ENCODE measurements around the gene KCMF1.

Gene KCMF1

DNA sequence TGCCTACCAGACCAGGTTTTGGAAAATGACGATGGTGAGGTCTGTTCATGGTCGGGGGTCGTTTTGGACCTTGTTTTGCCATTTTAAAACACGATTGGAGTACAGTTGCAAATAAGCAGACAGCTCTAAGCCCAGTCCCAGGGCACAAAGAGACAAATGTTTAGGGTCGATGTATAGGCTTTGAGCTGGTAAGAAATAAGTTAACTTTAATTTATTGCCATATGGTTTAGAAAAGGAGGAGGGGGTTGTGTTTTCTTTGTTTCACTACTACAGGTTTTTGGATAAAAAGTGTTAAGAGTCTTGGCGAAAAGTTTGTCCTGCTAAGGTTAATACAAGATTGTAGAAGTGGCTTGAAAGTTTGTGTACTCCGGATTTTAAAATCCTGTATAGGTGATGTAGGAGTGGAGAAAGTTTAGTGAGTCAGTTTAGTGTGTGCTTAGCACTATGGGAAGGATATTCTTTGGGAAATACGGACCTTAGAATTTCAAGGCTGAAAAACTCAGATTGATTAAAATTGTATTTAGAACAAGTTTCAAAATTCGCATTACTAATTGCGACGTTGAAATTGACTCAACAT is 1.3 kb downstream of the KCMF1 start:
- no peaks in the 10 kb centered on the region for H3K79me1 ChIP-seq (replicated peaks; ENCODE audit: low read length, poor library complexity, severe bottlenecking)
- under 1% methylated on average over 7 of the region's 11 CpGs for WGBS
- peak overlapping the region; percentile 73 to 89 for H3K18ac ChIP-seq (ENCODE audit: low read depth in 1 of 2, low read length in 2 of 2)
- H3K4ac ChIP-seq (ENCODE audit: low read depth in 1 of 2, low read length in 2 of 2), result peak overlapping the region; percentile 87 to 94
- peak overlapping the region; percentile 79 for H3K4me2 ChIP-seq (ENCODE audit: low read length, poor library complexity, severe bottlenecking)
- peak overlapping the region; percentile 83 to 87 for H3K4me3 ChIP-seq (ENCODE audit: insufficient read depth in 1 of 2, low read depth in 1 of 2, low read length in 2 of 2)
- H2BK12ac ChIP-seq (ENCODE audit: low read length in 2 of 2), result peak overlapping the region in 1 of 2 experiments; percentile 89
- H3K27ac ChIP-seq (ENCODE audit: low read length, poor library complexity, severe bottlenecking), result peak overlapping the region; percentile 92
- H2AK5ac ChIP-seq (ENCODE audit: low read length, severe bottlenecking), result no peak overlapping the region
- no peak overlapping the region for H2AFZ ChIP-seq (ENCODE audit: low read depth, low read length)
- peak overlapping the region; percentile 85 for H4K8ac ChIP-seq (ENCODE audit: low read length)
- H3K14ac ChIP-seq (ENCODE audit: low read length in 2 of 2), result peak overlapping the region; percentile 18 to 57
- no peaks in the 10 kb centered on the region for H3K9me3 ChIP-seq (ENCODE audit: control insufficient read depth, low read length)
- peak overlapping the region; percentile 98 for H3K9ac ChIP-seq (ENCODE audit: low read length)
- H2BK5ac ChIP-seq (ENCODE audit: low read depth, low read length, poor library complexity, severe bottlenecking), result peak overlapping the region; percentile 3
- DNase-seq, result no peak
- peak overlapping the region; percentile 67 for H2BK15ac ChIP-seq (ENCODE audit: low read depth, poor library complexity, severe bottlenecking)
- peaks cover 2% of the 10 kb centered on the region for H3K4me1 ChIP-seq (ENCODE audit: control insufficient read depth, insufficient read depth, low read depth, low read length)
- peak overlapping the region in 1 of 2 experiments; percentile 23 for H3K23ac ChIP-seq (ENCODE audit: low read length in 2 of 2)
- peak overlapping the region; percentile 98 for H2BK120ac ChIP-seq (ENCODE audit: low read depth, low read length)
- peak overlapping the region; percentile 83 for H4K91ac ChIP-seq (ENCODE audit: low read length)
- H3K27me3 ChIP-seq (ENCODE audit: control insufficient read depth in 1 of 2, insufficient read depth in 1 of 2, low read length in 2 of 2), result no peaks in the 10 kb centered on the region
- H3K36me3 ChIP-seq (ENCODE audit: control insufficient read depth in 1 of 2, insufficient read depth in 2 of 2, low read depth in 1 of 2, low read length in 2 of 2), result peaks cover 0 to under 1% of the 10 kb centered on the region in 2 experiments

- H2BK5ac ChIP-seq (ENCODE audit: low read depth, low read length, poor library complexity, severe bottlenecking), result no peak overlapping the region
- no peak overlapping the region for H2BK12ac ChIP-seq (ENCODE audit: low read length in 2 of 2)
- DNase-seq, result no peak
- H3K4me3 ChIP-seq (ENCODE audit: insufficient read depth in 1 of 2, low read depth in 1 of 2, low read length in 2 of 2), result peak overlapping the region in 1 of 2 experiments; percentile 87
- H3K9me3 ChIP-seq (ENCODE audit: control insufficient read depth, low read length), result no peaks in the 10 kb centered on the region
- H2BK120ac ChIP-seq (ENCODE audit: low read depth, low read length), result no peak overlapping the region
- no CpG with 5 or more reads among the region's 4 CpGs for WGBS
- peak overlapping the region; percentile 79 for H3K4me2 ChIP-seq (ENCODE audit: low read length, poor library complexity, severe bottlenecking)
- no peaks in the 10 kb centered on the region for H3K79me1 ChIP-seq (replicated peaks; ENCODE audit: low read length, poor library complexity, severe bottlenecking)
- H3K14ac ChIP-seq (ENCODE audit: low read length in 2 of 2), result no peak overlapping the region
- H2AFZ ChIP-seq (ENCODE audit: low read depth, low read length), result no peak overlapping the region
- no peak overlapping the region for H3K4ac ChIP-seq (ENCODE audit: low read depth in 1 of 2, low read length in 2 of 2)
- H3K27me3 ChIP-seq (ENCODE audit: control insufficient read depth in 1 of 2, insufficient read depth in 1 of 2, low read length in 2 of 2), result no peaks in the 10 kb centered on the region
- H3K9ac ChIP-seq (ENCODE audit: low read length), result peak overlapping the region; percentile 98
- peaks cover 3% of the 10 kb centered on the region for H3K4me1 ChIP-seq (ENCODE audit: control insufficient read depth, insufficient read depth, low read depth, low read length)
- H3K27ac ChIP-seq (ENCODE audit: low read length, poor library complexity, severe bottlenecking), result peak overlapping the region; percentile 40
- H3K23ac ChIP-seq (ENCODE audit: low read length in 2 of 2), result no peak overlapping the region
- no peak overlapping the region for H3K18ac ChIP-seq (ENCODE audit: low read depth in 1 of 2, low read length in 2 of 2)
- no peak overlapping the region for H4K8ac ChIP-seq (ENCODE audit: low read length)
- peaks cover 0 to 2% of the 10 kb centered on the region in 2 experiments for H3K36me3 ChIP-seq (ENCODE audit: control insufficient read depth in 1 of 2, insufficient read depth in 2 of 2, low read depth in 1 of 2, low read length in 2 of 2)
- H4K91ac ChIP-seq (ENCODE audit: low read length), result no peak overlapping the region
- H2AK5ac ChIP-seq (ENCODE audit: low read length, severe bottlenecking), result no peak overlapping the region
- H2BK15ac ChIP-seq (ENCODE audit: low read depth, poor library complexity, severe bottlenecking), result no peak overlapping the region
Measured at GRCh38 chr2:84972932-84973331, 2.0 kb downstream of the KCMF1 start.

- H3K14ac ChIP-seq (ENCODE audit: low read length in 2 of 2), result no peak overlapping the region
- no peaks in the 10 kb centered on the region for H3K79me1 ChIP-seq (replicated peaks; ENCODE audit: low read length, poor library complexity, severe bottlenecking)
- H3K9me3 ChIP-seq (ENCODE audit: control insufficient read depth, low read length), result no peaks in the 10 kb centered on the region
- H3K23ac ChIP-seq (ENCODE audit: low read length in 2 of 2), result no peak overlapping the region
- no peak overlapping the region for H2BK5ac ChIP-seq (ENCODE audit: low read depth, low read length, poor library complexity, severe bottlenecking)
- H2BK120ac ChIP-seq (ENCODE audit: low read depth, low read length), result no peak overlapping the region
- H3K4me1 ChIP-seq (ENCODE audit: control insufficient read depth, insufficient read depth, low read depth, low read length), result peaks cover 8% of the 10 kb centered on the region
- no peak overlapping the region for H3K27ac ChIP-seq (ENCODE audit: low read length, poor library complexity, severe bottlenecking)
- 98% methylated on average over 6 of the region's 6 CpGs for WGBS
- H3K4me2 ChIP-seq (ENCODE audit: low read length, poor library complexity, severe bottlenecking), result no peak overlapping the region
- H2BK12ac ChIP-seq (ENCODE audit: low read length in 2 of 2), result no peak overlapping the region
- H3K4ac ChIP-seq (ENCODE audit: low read depth in 1 of 2, low read length in 2 of 2), result no peak overlapping the region
- no peaks in the 10 kb centered on the region for H3K27me3 ChIP-seq (ENCODE audit: control insufficient read depth in 1 of 2, insufficient read depth in 1 of 2, low read length in 2 of 2)
- H4K8ac ChIP-seq (ENCODE audit: low read length), result no peak overlapping the region
- H2AFZ ChIP-seq (ENCODE audit: low read depth, low read length), result no peak overlapping the region
- no peak overlapping the region for H2AK5ac ChIP-seq (ENCODE audit: low read length, severe bottlenecking)
- no peak overlapping the region for H3K4me3 ChIP-seq (ENCODE audit: insufficient read depth in 1 of 2, low read depth in 1 of 2, low read length in 2 of 2)
- no peak overlapping the region for H4K91ac ChIP-seq (ENCODE audit: low read length)
- no peak for DNase-seq
- no peak overlapping the region for H3K9ac ChIP-seq (ENCODE audit: low read length)
- peaks cover 0 to 5% of the 10 kb centered on the region in 2 experiments for H3K36me3 ChIP-seq (ENCODE audit: control insufficient read depth in 1 of 2, insufficient read depth in 2 of 2, low read depth in 1 of 2, low read length in 2 of 2)
- H2BK15ac ChIP-seq (ENCODE audit: low read depth, poor library complexity, severe bottlenecking), result no peak overlapping the region
- no peak overlapping the region for H3K18ac ChIP-seq (ENCODE audit: low read depth in 1 of 2, low read length in 2 of 2)
Measured at GRCh38 chr2:84980263-84980983, 9.5 kb downstream of the KCMF1 start.

- Histone ChIP-seq H3K27ac (ENCODE audit: low read length, poor library complexity, severe bottlenecking) (no peak overlapping the region), H2AFZ (ENCODE audit: low read depth, low read length) (no peak overlapping the region), H3K4ac (ENCODE audit: low read depth in 1 of 2, low read length in 2 of 2) (no peak overlapping the region), H4K91ac (ENCODE audit: low read length) (no peak overlapping the region), H3K79me1 (replicated peaks; ENCODE audit: low read length, poor library complexity, severe bottlenecking) (no peaks in the 10 kb centered on the region), H4K8ac (ENCODE audit: low read length) (no peak overlapping the region), H3K4me1 (ENCODE audit: control insufficient read depth, insufficient read depth, low read depth, low read length) (peaks cover 6% of the 10 kb centered on the region), H3K27me3 (ENCODE audit: control insufficient read depth in 1 of 2, insufficient read depth in 1 of 2, low read length in 2 of 2) (no peaks in the 10 kb centered on the region), H3K4me3 (ENCODE audit: insufficient read depth in 1 of 2, low read depth in 1 of 2, low read length in 2 of 2) (no peak overlapping the region), H2AK5ac (ENCODE audit: low read length, severe bottlenecking) (no peak overlapping the region), H2BK12ac (ENCODE audit: low read length in 2 of 2) (no peak overlapping the region), H3K4me2 (ENCODE audit: low read length, poor library complexity, severe bottlenecking) (no peak overlapping the region), H2BK5ac (ENCODE audit: low read depth, low read length, poor library complexity, severe bottlenecking) (no peak overlapping the region), H3K18ac (ENCODE audit: low read depth in 1 of 2, low read length in 2 of 2) (no peak overlapping the region), H2BK120ac (ENCODE audit: low read depth, low read length) (no peak overlapping the region), H3K36me3 (ENCODE audit: control insufficient read depth in 1 of 2, insufficient read depth in 2 of 2, low read depth in 1 of 2, low read length in 2 of 2) (no peaks in the 10 kb centered on the region), H3K9ac (ENCODE audit: low read length) (no peak overlapping the region), H3K9me3 (ENCODE audit: control insufficient read depth, low read length) (no peaks in the 10 kb centered on the region), H2BK15ac (ENCODE audit: low read depth, poor library complexity, severe bottlenecking) (no peak overlapping the region), H3K23ac (ENCODE audit: low read length in 2 of 2) (no peak overlapping the region), H3K14ac (ENCODE audit: low read length in 2 of 2) (no peak overlapping the region)
- WGBS, result 96% methylated on average over 1 of the region's 1 CpG
- DNase-seq, result no peak
Measured at GRCh38 chr2:84986018-84986417, 15.1 kb downstream of the KCMF1 start.

All from mesenchymal stem cell (in vitro differentiated cells and primary cell).